ENCODE measurements around the gene IL17C. TPM values are rescaled to one million over a fixed set of nuclear protein-coding genes. Genes with fewer than 3 reads are reported as not detected.

The IL17C gene
- total and polyA plus RNA-seq, 2 of the 8 experiments (the other 6 are each of a cell fraction or from before 2014, with no cell fraction given) = 1.1 to 1.9 TPM

DNA sequence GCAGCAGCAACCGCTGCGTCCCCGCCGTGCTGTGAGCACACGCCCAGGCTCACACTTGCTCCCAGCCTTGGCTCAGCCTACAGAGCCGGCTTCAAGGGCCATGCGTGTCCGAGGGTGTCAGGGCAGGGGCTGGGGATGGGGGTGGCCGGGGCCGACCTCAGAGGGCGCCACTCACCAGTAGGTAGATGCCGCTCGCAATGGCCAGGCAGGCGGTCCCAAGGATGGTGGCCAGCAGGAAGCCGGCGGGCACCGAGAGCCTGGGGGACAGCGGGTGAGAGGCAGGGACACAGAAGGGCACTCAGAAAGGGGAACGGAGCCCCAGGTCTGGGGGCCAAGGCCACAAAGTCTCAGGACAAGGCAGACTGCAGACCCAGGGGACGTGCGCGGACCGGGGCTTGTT is 7.6 kb downstream of the IL17C start:
- no peak overlapping the region for H4K5ac ChIP-seq (ENCODE audit: insufficient read length, low read depth, low read length)
- no peak overlapping the region for H4K91ac ChIP-seq (replicated peaks; ENCODE audit: insufficient read length, low read length)
- no peak overlapping the region for H2AK5ac ChIP-seq (ENCODE audit: low read depth, low read length)
- no peak overlapping the region for H2BK12ac ChIP-seq (ENCODE audit: low read depth, low read length)
- H3K79me2 ChIP-seq (ENCODE audit: control insufficient read depth in 1 of 2, insufficient read depth in 2 of 2, low read length in 2 of 2) = no peaks in the 10 kb centered on the region; a peak in 1 of 4 replicates
- H2BK120ac ChIP-seq (replicated peaks; ENCODE audit: low read depth, low read length) = no peak overlapping the region
- H4K20me1 ChIP-seq (replicated peaks in 1 of 2; ENCODE audit: control insufficient read depth in 1 of 2, insufficient read depth in 2 of 2, low read length in 2 of 2) = peaks cover 2 to 8% of the 10 kb centered on the region in 2 experiments
- DNase-seq (ENCODE audit: low read depth in 1 of 2, low spot score in 2 of 2) = no peak
- peaks cover 0 to 5% (median 0%) of the 10 kb centered on the region in 4 experiments; a peak in 1 of 8 replicates for H3K36me3 ChIP-seq (ENCODE audit: control insufficient read depth in 2 of 4, insufficient read depth in 4 of 4, low read length in 3 of 4)
- H2AFZ ChIP-seq (ENCODE audit: low read length) = no peak overlapping the region
- no peak overlapping the region for H3K27ac ChIP-seq (ENCODE audit: low read depth, low read length)
- H3K79me1 ChIP-seq (ENCODE audit: low read depth, low read length) = peaks cover 8% of the 10 kb centered on the region
- no peak overlapping the region for H2BK15ac ChIP-seq (ENCODE audit: low read length)
- FAIRE-seq = no peak
- no peak overlapping the region for H3K4ac ChIP-seq (replicated peaks; ENCODE audit: insufficient read length, low read depth, low read length)
- H4K8ac ChIP-seq (ENCODE audit: extremely low read depth, insufficient read depth, low read length) = peak overlapping the region; percentile 21; the same call in 1 of the 2 replicates
- H3K4me2 ChIP-seq (ENCODE audit: insufficient read depth in 1 of 2, low read depth in 2 of 2, low read length in 2 of 2) = no peak overlapping the region
- CTCF ChIA-PET (ENCODE audit: partially characterized antibody) = no interaction called here
- H3K23me2 ChIP-seq (ENCODE audit: low read depth, low read length) = peaks cover 7% of the 10 kb centered on the region; the same call in 1 of the 2 replicates
- peak overlapping the region; percentile 66; the same call in 1 of the 2 replicates for H2BK5ac ChIP-seq (ENCODE audit: low read depth, low read length)
- H3K27me3 ChIP-seq (replicated peaks in 1 of 4; ENCODE audit: control insufficient read depth in 3 of 4, extremely low read depth in 1 of 4, insufficient read depth in 3 of 4, low read length in 3 of 4) = no peaks in the 10 kb centered on the region
- POLR2A ChIA-PET (ENCODE audit: partially characterized antibody) = interaction anchor here (1.2 to 1.7 kb wide), 2 partner anchors 13 to 35 kb away, joined by 5 to 6 read pairs; no protein-coding TSS in a partner anchor
- WGBS, 2 experiments (ENCODE audit: extremely low coverage in 1 of 2, insufficient coverage in 1 of 2, insufficient read length in 1 of 2, insufficient replicate concordance in 2 of 2, low coverage in 1 of 2, low lambda C conversion rate in 2 of 2, missing lambda C conversion rate in 1 of 2) = 85% methylated on average over 15 of the region's 23 CpGs; no CpG with 5 or more reads in 1 of the 2 experiments
- peaks cover 0 to 8% (median 2%) of the 10 kb centered on the region in 4 experiments; a peak in 3 of 7 replicates for H3K4me1 ChIP-seq (replicated peaks in 1 of 4; ENCODE audit: control insufficient read depth in 3 of 4, insufficient read depth in 4 of 4, low read length in 3 of 4)
- H3K9ac ChIP-seq (replicated peaks in 1 of 4; ENCODE audit: extremely low read depth in 1 of 4, low read depth in 3 of 4, low read length in 3 of 4) = no peak overlapping the region
- no peak overlapping the region for H3K4me3 ChIP-seq (ENCODE audit: extremely low read depth in 1 of 4, insufficient read depth in 2 of 4, low read depth in 3 of 4, low read length in 4 of 4)
- no peak overlapping the region for H3K23ac ChIP-seq (ENCODE audit: insufficient read length)
- no peak overlapping the region for H2BK20ac ChIP-seq (ENCODE audit: low read length)
- no peaks in the 10 kb centered on the region for H3K9me3 ChIP-seq (ENCODE audit: insufficient read depth in 2 of 2, low read depth in 1 of 2, low read length in 1 of 2)
- no peak overlapping the region for H3K56ac ChIP-seq (replicated peaks; ENCODE audit: insufficient read length, low read depth, low read length)
- H3K18ac ChIP-seq (ENCODE audit: extremely low read depth, low read length) = no peak overlapping the region
- no peak overlapping the region for H3K14ac ChIP-seq (ENCODE audit: insufficient read length)
- TF ChIP-seq SRF (IDR thresholded peaks at IDR 0.05; ENCODE audit: low read depth, low read length) (no peak), EP300 (IDR thresholded peaks at IDR 0.05; ENCODE audit: borderline replicate concordance in 1 of 2, low read depth in 2 of 2, low read length in 2 of 2) (no peak), POU5F1 (IDR thresholded peaks at IDR 0.05; ENCODE audit: low read depth, low read length) (no peak), TBP (IDR thresholded peaks at IDR 0.05; ENCODE audit: low read depth, low read length) (no peak), CTBP2 (IDR thresholded peaks at IDR 0.05; ENCODE audit: borderline replicate concordance, insufficient read depth, insufficient read length, low read length) (no peak), KDM1A (IDR thresholded peaks at IDR 0.05; ENCODE audit: borderline replicate concordance, low read length) (no peak), TEAD4 (IDR thresholded peaks at IDR 0.05; ENCODE audit: low read depth, low read length) (no peak), BRCA1 (IDR thresholded peaks at IDR 0.05; ENCODE audit: low read depth, low read length) (no peak), NANOG (IDR thresholded peaks at IDR 0.05; ENCODE audit: insufficient read depth, low read depth, low read length, poor library complexity, severe bottlenecking) (no peak), KDM5A (IDR thresholded peaks at IDR 0.05; ENCODE audit: low read length) (no peak), SIX5 (IDR thresholded peaks at IDR 0.05; ENCODE audit: low read depth, low read length) (no peak)
- TF ChIP-seq, protein P1, sequence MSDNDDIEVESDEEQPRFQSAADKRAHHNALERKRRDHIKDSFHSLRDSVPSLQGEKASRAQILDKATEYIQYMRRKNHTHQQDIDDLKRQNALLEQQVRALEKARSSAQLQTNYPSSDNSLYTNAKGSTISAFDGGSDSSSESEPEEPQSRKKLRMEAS (IDR thresholded peaks at IDR 0.05) = no peak
- TF ChIP-seq, protein P2, sequence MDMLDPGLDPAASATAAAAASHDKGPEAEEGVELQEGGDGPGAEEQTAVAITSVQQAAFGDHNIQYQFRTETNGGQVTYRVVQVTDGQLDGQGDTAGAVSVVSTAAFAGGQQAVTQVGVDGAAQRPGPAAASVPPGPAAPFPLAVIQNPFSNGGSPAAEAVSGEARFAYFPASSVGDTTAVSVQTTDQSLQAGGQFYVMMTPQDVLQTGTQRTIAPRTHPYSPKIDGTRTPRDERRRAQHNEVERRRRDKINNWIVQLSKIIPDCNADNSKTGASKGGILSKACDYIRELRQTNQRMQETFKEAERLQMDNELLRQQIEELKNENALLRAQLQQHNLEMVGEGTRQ (IDR thresholded peaks at IDR 0.05; ENCODE audit: low read length) = no peak

Measured in H1 (cell line).